KOPT-K1 (cell line): ENCODE measurements around the gene BRD1.

Experiments used
- H3K27ac ChIP-seq: fragments of 200-600 bp; sonication (generic); 2 replicates; pipeline ENCODE4 v1.5.1; 2016; ENCODE audit warnings: antibody characterized with exemption, mild to moderate bottlenecking, low read depth, low read length; ENCODE audit not compliant: poor library complexity, severe bottlenecking
- H3K36me3 ChIP-seq: fragments of 200-600 bp; sonication (generic); 2 replicates; pipeline ENCODE4 v1.5.1; 2017; ENCODE audit warnings: antibody characterized with exemption, mild to moderate bottlenecking, low read length, moderate library complexity; ENCODE audit not compliant: insufficient read depth
- H3K9me3 ChIP-seq: fragments of 200-600 bp; sonication (generic); 2 replicates; pipeline ENCODE4 v1.5.1; 2017; ENCODE audit warnings: antibody characterized with exemption, low read length, mild to moderate bottlenecking; ENCODE audit not compliant: insufficient read depth, poor library complexity, severe bottlenecking

BRD1 gene

DNA sequence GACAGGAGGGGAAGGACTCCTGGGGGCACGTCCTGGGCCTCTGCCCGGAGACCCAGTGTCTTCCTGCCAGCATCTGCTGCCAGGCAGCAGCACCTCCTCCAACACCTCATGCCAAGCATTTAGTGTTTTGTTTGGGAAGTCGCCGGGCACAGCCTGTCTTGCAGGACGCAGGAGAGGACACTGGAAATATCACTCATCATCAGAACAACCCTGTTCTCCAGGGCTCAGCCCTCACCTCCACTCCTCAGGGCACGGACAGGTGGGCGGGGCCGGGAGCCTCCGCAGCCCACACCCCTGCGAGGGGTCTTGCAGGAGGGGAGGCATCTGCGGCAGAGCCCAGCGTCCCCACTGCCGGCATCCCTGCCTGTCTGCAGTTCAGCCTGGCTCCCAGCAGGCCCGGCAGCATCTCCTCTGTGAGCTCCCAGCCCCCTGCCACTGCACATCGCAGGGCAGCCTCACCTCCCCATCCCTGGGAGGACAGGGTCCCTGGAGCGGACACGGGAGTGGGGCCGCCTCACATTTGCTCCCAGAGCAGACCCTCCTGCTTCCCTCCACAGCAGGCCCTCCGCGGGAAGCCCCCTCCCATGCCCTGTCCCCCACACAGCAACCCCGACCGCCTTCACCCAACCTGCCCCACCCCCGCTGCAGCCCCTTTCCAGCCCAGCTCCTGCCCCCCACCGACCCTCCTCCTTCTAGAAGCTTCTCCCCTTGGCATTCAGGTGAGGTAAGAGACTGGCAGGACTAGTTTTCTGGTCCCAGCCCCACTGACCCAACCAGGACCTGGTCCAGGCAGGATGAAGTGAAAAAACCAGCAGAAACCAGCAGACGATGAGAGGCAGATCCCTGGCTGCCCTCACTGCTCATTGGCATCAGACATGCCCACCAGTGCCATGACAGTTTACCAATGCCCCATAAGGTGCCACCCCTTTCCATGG is 72.7 kb downstream of the BRD1 start:
- no peaks in the 10 kb centered on the region for H3K36me3 ChIP-seq
- no peak overlapping the region for H3K27ac ChIP-seq
- peaks cover 11% of the 10 kb centered on the region for H3K9me3 ChIP-seq

DNA sequence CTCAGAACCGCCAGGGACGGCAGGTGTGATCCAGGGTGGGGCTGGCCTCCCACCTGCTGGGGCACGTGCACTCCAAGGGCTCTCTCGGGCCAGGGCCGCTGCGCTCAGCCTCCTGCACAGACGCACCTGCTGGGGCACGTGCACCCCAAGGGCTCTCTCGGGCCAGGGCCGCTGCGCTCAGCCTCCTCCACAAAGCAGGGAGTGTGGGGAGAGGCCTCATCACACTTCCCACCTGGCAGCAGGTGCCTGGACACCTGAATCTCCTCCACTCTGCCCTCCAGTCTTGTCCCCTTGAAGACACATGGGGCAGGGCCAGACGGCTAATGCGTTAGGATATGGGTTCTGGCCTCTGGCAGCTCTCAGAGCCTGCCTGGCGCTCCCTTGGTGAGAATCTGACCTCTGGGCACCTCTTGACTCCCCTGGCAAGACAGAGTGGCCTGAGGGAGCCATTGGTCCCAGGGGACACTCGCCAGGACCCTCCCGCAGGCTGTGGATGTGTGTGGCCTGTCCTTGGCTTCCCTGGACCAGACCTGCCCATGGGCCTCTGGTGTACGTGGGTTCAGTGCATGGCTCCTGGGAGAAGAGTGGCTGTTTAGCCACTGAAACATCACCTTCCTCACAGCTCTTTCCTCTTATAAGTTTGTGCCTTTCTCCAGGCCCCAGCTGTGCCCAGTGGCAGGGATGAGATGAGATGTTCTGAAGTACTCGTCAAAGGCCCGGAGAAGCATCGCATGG is 73.5 kb downstream of the BRD1 start:
- H3K9me3 ChIP-seq: peaks cover 11% of the 10 kb centered on the region
- H3K36me3 ChIP-seq: no peaks in the 10 kb centered on the region
- H3K27ac ChIP-seq: no peak overlapping the region

DNA sequence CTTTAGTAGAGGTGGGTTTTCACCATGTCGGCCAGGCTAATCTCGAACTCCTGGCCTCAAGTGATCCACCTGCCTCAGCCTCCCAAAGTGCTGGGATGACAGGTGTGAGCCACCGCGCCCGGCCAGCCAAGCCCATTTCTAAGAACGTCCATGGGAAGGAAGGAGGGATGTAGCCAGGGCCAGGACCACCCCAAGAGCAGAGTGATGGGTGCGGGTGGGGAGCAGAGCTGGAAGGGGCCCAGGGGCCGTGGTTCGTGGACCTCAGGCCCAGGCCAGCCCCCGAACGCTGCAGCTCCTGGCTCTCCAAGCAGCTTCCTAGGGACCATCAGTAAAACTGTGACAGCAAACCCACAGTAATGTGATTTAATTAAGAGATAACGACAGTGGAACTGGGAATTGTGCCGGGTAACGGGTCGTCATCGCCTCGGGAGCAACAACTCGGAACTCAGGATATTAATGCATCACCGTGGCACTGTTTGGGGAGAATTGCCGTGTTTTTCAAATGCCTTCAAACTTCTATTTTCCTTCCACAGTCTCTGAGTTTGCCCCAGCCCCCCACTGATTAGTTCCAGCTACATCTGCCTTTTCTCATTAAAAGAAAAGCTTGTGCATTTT is 74.3 kb downstream of the BRD1 start:
- no peak overlapping the region for H3K27ac ChIP-seq
- peaks cover 13% of the 10 kb centered on the region for H3K9me3 ChIP-seq
- no peaks in the 10 kb centered on the region for H3K36me3 ChIP-seq

DNA sequence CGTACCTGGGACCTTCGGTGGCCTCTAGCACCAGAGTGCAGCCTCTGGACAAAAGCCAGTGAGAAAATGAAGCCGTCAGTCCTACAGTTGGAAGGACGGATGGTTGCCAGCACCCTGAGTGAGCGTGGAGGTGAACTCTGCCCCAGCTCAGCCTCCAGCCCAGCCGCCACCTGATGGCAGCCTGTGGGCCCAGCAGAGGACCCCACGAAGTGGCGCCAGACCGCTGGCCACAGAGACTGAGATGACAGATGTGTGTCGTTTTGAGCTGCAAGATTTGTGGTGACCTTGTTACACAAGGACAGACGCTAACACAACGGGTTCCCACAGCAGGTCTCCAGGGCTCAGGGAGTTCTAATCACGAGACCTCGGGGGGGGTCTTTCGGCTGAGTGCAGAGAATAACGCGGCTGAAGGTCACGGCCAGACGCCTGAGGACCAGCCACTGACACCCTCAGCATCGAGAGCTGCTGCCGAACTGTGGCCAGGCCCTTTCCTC is 75.0 kb downstream of the BRD1 start:
- Histone ChIP-seq H3K27ac (no peak overlapping the region), H3K36me3 (no peaks in the 10 kb centered on the region), H3K9me3 (peaks cover 20% of the 10 kb centered on the region)

DNA sequence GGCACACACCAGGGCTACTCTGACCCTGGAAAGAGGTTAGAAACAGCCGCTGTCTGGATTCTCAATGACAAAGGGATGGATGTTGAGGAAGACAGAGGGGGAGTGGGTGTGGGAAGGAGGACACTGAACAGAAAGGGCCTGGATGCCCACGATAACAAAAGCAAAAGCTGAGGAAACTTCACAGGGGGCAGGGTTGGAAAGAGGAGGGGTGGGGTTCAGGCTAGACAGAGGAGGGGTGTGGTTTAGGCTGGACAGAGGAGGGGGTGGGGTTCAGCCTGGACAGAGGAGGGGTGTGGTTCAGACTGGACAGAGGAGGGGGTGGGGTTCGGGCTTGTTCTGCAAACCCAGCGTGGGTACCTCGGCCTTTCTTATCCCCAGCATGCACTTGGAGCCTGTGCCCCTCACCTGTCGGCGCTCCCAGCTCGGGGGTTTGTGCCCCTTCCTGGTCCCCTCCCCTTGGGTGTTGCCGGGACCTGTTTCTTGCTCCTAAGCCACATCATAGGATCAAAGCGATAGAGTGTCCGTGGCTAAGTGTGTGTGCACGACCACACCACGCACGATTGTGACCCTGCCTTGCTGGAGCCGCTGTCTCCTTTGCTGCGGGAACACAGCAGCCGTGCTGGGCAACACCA is 75.6 kb downstream of the BRD1 start:
- no peaks in the 10 kb centered on the region for H3K36me3 ChIP-seq
- peaks cover 21% of the 10 kb centered on the region for H3K9me3 ChIP-seq
- no peak overlapping the region for H3K27ac ChIP-seq

DNA sequence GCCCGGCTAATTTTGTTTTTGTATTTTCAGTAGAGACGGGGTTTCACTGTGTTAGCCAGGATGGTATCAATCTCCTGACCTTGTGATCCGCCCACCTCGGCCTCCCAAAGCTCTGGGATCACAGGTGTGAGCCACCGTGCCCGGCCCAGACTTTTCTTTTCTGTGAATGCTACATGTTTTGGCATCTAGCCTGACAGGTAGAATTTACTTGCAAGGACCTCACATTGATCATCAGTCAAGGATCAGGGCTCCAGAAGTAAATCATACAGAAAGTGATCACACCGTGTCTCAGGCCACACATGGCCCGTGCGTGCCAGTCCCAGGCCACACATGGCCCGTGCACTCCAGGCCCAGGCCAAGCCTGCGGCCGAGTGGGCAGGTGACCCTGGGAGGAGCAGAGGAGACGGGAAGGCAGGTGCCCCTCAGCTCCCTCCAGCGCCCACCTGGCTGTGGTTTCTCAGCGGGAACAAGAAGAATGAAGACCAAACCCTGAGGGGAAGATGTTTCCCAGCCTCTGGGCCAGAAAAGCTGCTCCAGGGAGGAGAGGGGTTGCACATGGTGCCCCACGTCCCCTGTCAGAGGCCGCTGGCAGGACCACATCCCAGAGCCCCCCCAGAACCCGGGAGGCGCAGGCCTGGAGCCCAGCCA is 76.2 kb downstream of the BRD1 start:
- no peak overlapping the region for H3K27ac ChIP-seq
- H3K9me3 ChIP-seq: peaks cover 21% of the 10 kb centered on the region
- no peaks in the 10 kb centered on the region for H3K36me3 ChIP-seq

DNA sequence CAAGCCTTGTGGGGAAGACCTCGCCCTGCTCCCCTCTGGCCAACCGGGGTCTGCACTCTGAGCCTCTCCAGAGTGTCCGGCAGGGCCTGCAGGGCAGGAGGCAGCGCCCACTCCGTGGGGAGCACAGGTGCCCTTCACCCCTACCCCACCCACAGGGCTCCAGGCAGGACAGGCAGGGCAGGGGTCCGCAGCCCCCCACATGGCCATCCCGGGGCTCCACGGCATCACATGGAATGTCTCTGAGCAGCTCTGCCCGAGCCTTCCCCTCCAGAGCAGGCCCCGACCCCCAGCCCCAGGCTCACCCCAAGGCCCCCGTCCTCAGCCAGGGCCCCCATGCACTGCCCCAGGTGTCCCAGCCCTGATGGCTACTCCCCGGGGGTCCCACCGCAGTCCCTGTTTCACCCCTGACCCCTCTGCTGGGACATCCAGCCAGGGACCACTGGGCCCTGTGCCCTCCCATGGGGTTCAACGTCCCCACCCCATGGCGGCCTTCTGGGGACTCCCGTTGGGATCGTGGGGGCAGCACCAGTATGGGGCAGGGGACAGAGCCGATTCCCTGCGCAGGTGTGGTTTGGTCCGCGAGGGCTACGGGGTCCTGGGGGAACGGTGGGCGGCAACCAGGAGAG is 77.7 kb downstream of the BRD1 start:
- Histone ChIP-seq H3K27ac (no peak overlapping the region), H3K9me3 (peaks cover 34% of the 10 kb centered on the region), H3K36me3 (no peaks in the 10 kb centered on the region)

DNA sequence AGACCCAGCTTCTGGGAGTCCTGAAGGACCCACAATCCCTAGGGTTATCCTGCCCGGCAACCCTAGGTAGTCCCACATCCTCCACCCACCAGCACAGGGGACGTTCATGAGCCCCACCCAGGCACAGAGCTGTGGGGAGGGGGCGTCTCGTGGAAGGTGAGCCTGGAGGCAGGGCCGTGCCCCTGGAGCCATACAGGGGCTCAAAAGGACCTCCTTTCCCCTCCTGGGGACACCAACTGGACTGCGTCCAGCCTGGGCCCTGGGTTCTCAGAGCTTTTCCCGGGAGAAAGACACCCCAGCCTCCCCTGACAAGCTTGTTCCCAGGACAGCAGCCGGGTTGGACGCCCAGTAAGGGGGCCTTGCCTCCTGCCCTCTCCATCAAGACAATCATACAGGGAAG is 78.4 kb downstream of the BRD1 start:
- H3K27ac ChIP-seq: no peak overlapping the region
- no peaks in the 10 kb centered on the region for H3K36me3 ChIP-seq
- H3K9me3 ChIP-seq: peaks cover 42% of the 10 kb centered on the region

DNA sequence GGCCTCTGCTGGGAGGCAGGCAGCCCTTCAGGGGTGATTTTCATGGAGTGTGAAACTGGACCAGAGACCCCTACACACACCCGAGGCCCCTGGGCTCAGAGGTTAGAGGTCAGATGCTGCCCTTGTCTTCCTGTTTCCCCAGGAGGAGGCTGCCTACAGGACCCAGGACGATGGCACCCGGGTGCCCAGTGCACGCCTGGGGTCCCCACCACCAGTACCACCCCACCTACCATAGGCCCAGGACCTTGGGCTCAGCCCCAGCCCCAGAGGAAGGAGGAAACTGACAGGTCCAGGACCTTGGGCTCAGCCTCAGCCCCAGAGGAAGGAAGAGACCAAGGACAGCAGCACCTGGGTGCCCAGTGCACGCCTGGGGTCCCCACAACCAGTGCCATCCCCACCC is 79.2 kb downstream of the BRD1 start:
- peaks cover 43% of the 10 kb centered on the region for H3K9me3 ChIP-seq
- no peak overlapping the region for H3K27ac ChIP-seq
- no peaks in the 10 kb centered on the region for H3K36me3 ChIP-seq

DNA sequence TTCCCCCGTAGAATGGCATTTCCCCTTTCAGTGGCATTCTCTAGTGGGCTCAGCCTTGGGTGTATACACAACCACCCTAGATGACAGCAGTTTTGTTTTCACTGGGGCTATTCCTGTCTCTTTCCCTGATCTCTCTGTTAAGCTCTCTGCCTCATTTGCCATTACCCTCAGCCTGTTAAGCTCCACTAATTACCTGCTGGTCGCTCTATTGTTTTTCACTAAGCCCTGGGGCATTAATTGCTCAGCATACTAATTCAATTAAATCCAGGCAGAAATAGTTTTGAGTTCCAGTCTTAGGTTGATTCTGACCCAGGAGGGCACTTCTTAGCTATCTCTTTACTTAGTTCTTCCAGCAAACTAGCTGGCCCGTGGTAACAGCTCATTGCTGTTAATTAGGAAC is 80.0 kb downstream of the BRD1 start:
- Histone ChIP-seq H3K27ac (no peak overlapping the region), H3K9me3 (peaks cover 43% of the 10 kb centered on the region), H3K36me3 (no peaks in the 10 kb centered on the region)

DNA sequence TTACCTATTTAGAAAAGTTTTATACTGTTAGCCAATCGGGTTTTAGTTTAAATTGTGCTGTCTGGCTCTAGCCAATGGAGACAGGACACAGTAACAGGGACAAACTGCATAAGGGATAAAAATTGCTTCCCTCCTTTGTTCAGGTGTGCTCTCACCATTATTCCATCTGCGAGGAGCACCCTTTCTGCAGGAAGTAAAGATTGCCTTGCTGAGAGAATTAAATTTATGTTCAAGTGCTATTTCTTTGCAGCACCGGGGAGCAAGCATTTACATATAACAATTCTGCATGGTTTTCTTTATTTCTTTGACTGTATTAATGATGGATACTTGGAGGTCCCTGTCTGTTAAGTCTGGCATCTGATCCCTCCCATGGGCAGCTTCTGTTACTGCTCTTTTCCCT is 80.5 kb downstream of the BRD1 start:
- H3K9me3 ChIP-seq: peaks cover 43% of the 10 kb centered on the region
- H3K27ac ChIP-seq: no peak overlapping the region
- H3K36me3 ChIP-seq: no peaks in the 10 kb centered on the region

DNA sequence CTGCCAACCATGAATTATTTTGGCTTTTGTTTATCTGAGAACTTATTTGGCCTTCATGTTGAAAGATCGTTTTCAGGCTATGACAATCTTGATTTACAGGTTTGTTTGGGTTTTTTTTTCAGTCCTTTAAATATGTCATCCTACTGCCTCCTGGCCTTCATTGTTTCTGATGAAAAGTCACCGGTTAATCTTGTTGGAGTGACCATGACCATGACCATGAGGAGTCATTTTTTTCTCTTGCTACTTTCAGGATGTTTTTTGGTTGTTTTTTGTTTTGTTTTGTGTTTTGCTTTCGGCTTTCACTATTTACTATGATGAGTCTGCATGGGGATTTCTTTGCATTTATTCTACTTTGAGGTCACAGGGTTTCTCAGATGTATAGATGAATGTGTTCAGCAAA is 81.6 kb downstream of the BRD1 start:
- no peak overlapping the region for H3K27ac ChIP-seq
- H3K9me3 ChIP-seq: peaks cover 45% of the 10 kb centered on the region
- no peaks in the 10 kb centered on the region for H3K36me3 ChIP-seq

DNA sequence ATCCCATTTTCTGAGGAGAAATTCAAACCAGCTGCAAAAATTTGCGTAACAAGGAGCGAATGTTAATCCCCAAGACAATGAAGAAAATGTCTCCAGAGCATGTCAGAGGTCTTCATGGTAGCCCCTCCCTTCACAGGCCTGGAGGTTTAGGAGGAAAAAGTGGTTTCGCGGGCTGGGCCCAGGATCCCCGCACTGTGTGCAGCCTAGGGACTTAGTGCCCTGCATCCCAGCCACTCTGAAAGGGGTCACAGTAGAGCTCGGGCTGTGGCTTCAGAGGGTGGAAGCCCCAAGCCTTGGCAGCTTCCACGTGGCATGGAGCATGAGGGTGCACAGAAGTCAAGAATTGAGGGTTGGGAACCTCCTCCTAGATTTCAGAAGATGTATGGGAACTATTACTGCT is 87.4 kb downstream of the BRD1 start:
- Histone ChIP-seq H3K9me3 (peaks cover 54% of the 10 kb centered on the region), H3K36me3 (no peaks in the 10 kb centered on the region), H3K27ac (no peak overlapping the region)

DNA sequence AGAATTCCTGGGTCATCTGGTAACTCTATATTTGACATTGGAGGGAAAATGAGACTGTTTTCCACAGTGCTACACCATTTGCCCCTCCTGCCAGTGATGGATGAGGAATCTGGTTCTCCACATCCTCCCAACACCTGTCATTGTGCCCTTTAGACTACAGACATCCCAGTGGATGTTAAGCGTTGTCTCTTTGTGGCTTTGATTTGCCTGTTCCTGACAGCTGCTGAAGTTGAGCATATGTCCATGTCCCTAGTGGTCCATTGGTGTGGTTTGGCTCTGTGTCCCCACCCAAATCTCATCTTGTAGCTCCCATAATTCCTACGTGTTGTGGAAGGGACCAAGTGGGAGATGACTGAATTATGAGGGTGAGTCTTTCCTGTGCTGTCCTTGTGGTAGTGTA is 88.5 kb downstream of the BRD1 start:
- Histone ChIP-seq H3K27ac (no peak overlapping the region), H3K9me3 (peaks cover 43% of the 10 kb centered on the region), H3K36me3 (no peaks in the 10 kb centered on the region)
